GM18951 (cell line): ENCODE data around the gene SLC25A41.
"Not testable (repeated sequence)": the region's sequence is repeated elsewhere in the genome, so short reads cannot be mapped to it uniquely, and the experiment has no call there.

Experiments
- POLR2A ChIP-seq: IDR thresholded peaks from 4 replicates; pipeline ENCODE4 v1.6.1; 2011; ENCODE audit warnings: mild to moderate bottlenecking; ENCODE audit not compliant: insufficient read length, insufficient read depth; ENCODE audit errors: extremely low read depth
- in situ Hi-C: fragments of 300-500 bp; cut with MboI; formaldehyde crosslinking; loops from one replicate; pipeline ENCODE4 v1.12.0; 2022; ENCODE audit warnings: low sequenced_read_pairs, mixed read lengths, inconsistent platforms; ENCODE audit not compliant: unreplicated experiment

The SLC25A41 gene

GRCh38 chr19:6414793-6415590 lies 18.6 kb downstream of the SLC25A41 start:
- in situ Hi-C loops, result no loop called here

GRCh38 chr19:6413721-6414643 lies 19.6 kb downstream of the SLC25A41 start:
- no peak for TF ChIP-seq POLR2A
- in situ Hi-C loops, result no loop called here

More at GRCh38 chr19:6414793-6415590, 18.6 kb downstream of the SLC25A41 start:
- no peak for TF ChIP-seq POLR2A

- TF ChIP-seq POLR2A, result no peak
- in situ Hi-C loops, result no loop called here
Observed at GRCh38 chr19:6413291-6413690, 20.3 kb downstream of the SLC25A41 start.

GRCh38 chr19:6412447-6413091 lies 21.0 kb downstream of the SLC25A41 start:
- no peak for TF ChIP-seq POLR2A
- in situ Hi-C loops, result no loop called here

- in situ Hi-C loops, result no loop called here
- TF ChIP-seq POLR2A, result no peak
Observed at GRCh38 chr19:6412061-6412446, 21.5 kb downstream of the SLC25A41 start.

GRCh38 chr19:6409346-6409745 lies 24.2 kb downstream of the SLC25A41 start:
- no peak for TF ChIP-seq POLR2A
- in situ Hi-C loops, result no loop called here

GRCh38 chr19:6406401-6406800 lies 27.2 kb downstream of the SLC25A41 start:
- in situ Hi-C loops, result no loop called here
- TF ChIP-seq POLR2A, result no peak

GRCh38 chr19:6402837-6403608 lies 30.5 kb downstream of the SLC25A41 start:
- in situ Hi-C loops, result no loop called here
- TF ChIP-seq POLR2A, result no peak

GRCh38 chr19:6402058-6402457 lies 31.5 kb downstream of the SLC25A41 start:
- no peak for TF ChIP-seq POLR2A
- in situ Hi-C loops, result no loop called here

GRCh38 chr19:6400062-6400944 lies 33.3 kb downstream of the SLC25A41 start:
- in situ Hi-C loops, result not testable (repeated sequence)

GRCh38 chr19:6396305-6396704 lies 37.3 kb downstream of the SLC25A41 start:
- no peak for TF ChIP-seq POLR2A
- in situ Hi-C loops, result no loop called here

- in situ Hi-C loops, result no loop called here
- no peak for TF ChIP-seq POLR2A
Observed at GRCh38 chr19:6394831-6395230, 38.7 kb downstream of the SLC25A41 start.
